ENCODE results near the gene STX8.

- TF ChIP-seq CTCF (IDR thresholded peaks at IDR 0.05) (no peak), POLR2A (IDR thresholded peaks at IDR 0.05) (no peak)
Measured at GRCh38 chr17:9557857-9558256, 17.8 kb downstream of the STX8 start.

Measured in Peyer's patch (tissue), 4 donors.